Activated naive CD4-positive, alpha-beta T cell treated with anti-CD3 and anti-CD28 coated beads, Interleukin-2, amount 10 ng/mL, durations not matched to agents 7 days and 5 days (primary cell): ENCODE results near the gene LPGAT1.
A peak's percentile ranks its signal among the peaks of the same experiment; 100 is the strongest.
"Not testable (repeated sequence)": the region's sequence is repeated elsewhere in the genome, so short reads cannot be mapped to it uniquely, and the experiment has no call there.

Source experiments
- CTCF ChIA-PET: fragments of 350-600 bp; sonication (Branson Sonifier 250); formaldehyde crosslinking; loops from one replicate; lab custom pipeline; 2021; ENCODE audit warnings: antibody characterized with exemption; lab: Charles Lee
- DNase-seq: peaks from one replicate; pipeline ENCODE4 v3.0.0-alpha.2; 2020
- H3K27ac Mint-ChIP-seq: one replicate; pipeline ENCODE4 v1.8.0; 2021; ENCODE audit warnings: mild to moderate bottlenecking, moderate library complexity, mixed read lengths
- H3K27me3 Mint-ChIP-seq: one replicate; pipeline ENCODE4 v1.8.0; 2021; ENCODE audit warnings: mild to moderate bottlenecking, mixed read lengths
- H3K36me3 Mint-ChIP-seq: one replicate; pipeline ENCODE4 v1.8.0; 2021; ENCODE audit warnings: mixed read lengths
- H3K4me1 Mint-ChIP-seq: one replicate; pipeline ENCODE4 v1.8.0; 2021; ENCODE audit warnings: mixed read lengths
- H3K4me3 Mint-ChIP-seq: one replicate; pipeline ENCODE4 v1.8.0; 2021; ENCODE audit warnings: mild to moderate bottlenecking, moderate library complexity, mixed read lengths
- H3K9me3 Mint-ChIP-seq: one replicate; pipeline ENCODE4 v1.8.0; 2021; ENCODE audit warnings: mixed read lengths

Gene LPGAT1

GRCh38 chr1:211830328-211831142 is at the start of gene LPGAT1:
TSS of gene LPGAT1 (minus strand) at chr1:211830763. CDS start at chr1:211829296, 1,467 bp downstream.
- peaks cover 76% of the 10 kb centered on the region for H3K4me1 Mint-ChIP-seq
- peak; percentile 78 for DNase-seq

GRCh38 chr1:211879475-211879874 is 48.9 kb upstream of the LPGAT1 start:
- Mint-ChIP-seq H3K36me3 (no peaks in the 10 kb centered on the region), H3K27me3 (peaks cover 21% of the 10 kb centered on the region), H3K4me3 (no peak overlapping the region), H3K4me1 (peaks cover 10% of the 10 kb centered on the region), H3K27ac (no peak overlapping the region), H3K9me3 (no peaks in the 10 kb centered on the region)
- CTCF ChIA-PET: no interaction called here
- DNase-seq: no peak

More at GRCh38 chr1:211830328-211831142, at the start of gene LPGAT1:
- Mint-ChIP-seq H3K9me3 (no peaks in the 10 kb centered on the region), H3K4me3 (peak within 1 kb of the TSS; percentile 96), H3K27me3 (no peaks in the 10 kb centered on the region), H3K36me3 (peaks cover 30% of the 10 kb centered on the region), H3K27ac (peak within 1 kb of the TSS; percentile 90)
- CTCF ChIA-PET: interaction anchor here (3.9 kb wide), 1 partner anchor 132 kb away, joined by 19 read pairs; no protein-coding TSS in a partner anchor

- H3K4me1 Mint-ChIP-seq: no peaks in the 10 kb centered on the region
- peaks cover 27% of the 10 kb centered on the region for H3K27me3 Mint-ChIP-seq
Measured at GRCh38 chr1:211876851-211877590, 46.5 kb upstream of the LPGAT1 start.

GRCh38 chr1:211875541-211875940 is 45.0 kb upstream of the LPGAT1 start:
- no peaks in the 10 kb centered on the region for H3K36me3 Mint-ChIP-seq
- CTCF ChIA-PET: no interaction called here
- no peak overlapping the region for H3K27ac Mint-ChIP-seq
- H3K9me3 Mint-ChIP-seq: peaks cover 2% of the 10 kb centered on the region
- no peak overlapping the region for H3K4me3 Mint-ChIP-seq
- H3K27me3 Mint-ChIP-seq: peaks cover 27% of the 10 kb centered on the region
- no peaks in the 10 kb centered on the region for H3K4me1 Mint-ChIP-seq
- DNase-seq: no peak

More at GRCh38 chr1:211876851-211877590, 46.5 kb upstream of the LPGAT1 start:
- Mint-ChIP-seq H3K4me3 (no peak overlapping the region), H3K9me3 (peaks cover 2% of the 10 kb centered on the region), H3K36me3 (no peaks in the 10 kb centered on the region), H3K27ac (no peak overlapping the region)
- CTCF ChIA-PET: no interaction called here
- DNase-seq: no peak

- H3K36me3 Mint-ChIP-seq: no peaks in the 10 kb centered on the region
- CTCF ChIA-PET: no interaction called here
- H3K27ac Mint-ChIP-seq: no peak overlapping the region
Measured at GRCh38 chr1:211874521-211875347, 44.2 kb upstream of the LPGAT1 start.

GRCh38 chr1:211873731-211874130 is 43.2 kb upstream of the LPGAT1 start:
- H3K9me3 Mint-ChIP-seq, H3K27ac Mint-ChIP-seq, DNase-seq, H3K36me3 Mint-ChIP-seq, CTCF ChIA-PET, H3K4me3 Mint-ChIP-seq, H3K4me1 Mint-ChIP-seq: not testable (repeated sequence)
- peaks cover 33% of the 10 kb centered on the region for H3K27me3 Mint-ChIP-seq

More at GRCh38 chr1:211874521-211875347, 44.2 kb upstream of the LPGAT1 start:
- Mint-ChIP-seq H3K27me3 (peaks cover 29% of the 10 kb centered on the region), H3K4me1 (no peaks in the 10 kb centered on the region), H3K9me3 (peaks cover 2% of the 10 kb centered on the region), H3K4me3 (no peak overlapping the region)
- no peak for DNase-seq

- Mint-ChIP-seq H3K4me3 (no peak overlapping the region), H3K27ac (no peak overlapping the region), H3K36me3 (peaks cover 7% of the 10 kb centered on the region), H3K9me3 (peaks cover 19% of the 10 kb centered on the region), H3K4me1 (no peaks in the 10 kb centered on the region), H3K27me3 (peaks cover 47% of the 10 kb centered on the region)
- no peak for DNase-seq
- CTCF ChIA-PET: no interaction called here
Measured at GRCh38 chr1:211870156-211870555, 39.6 kb upstream of the LPGAT1 start.

- Mint-ChIP-seq H3K9me3 (peaks cover 22% of the 10 kb centered on the region), H3K4me1 (peaks cover 10% of the 10 kb centered on the region), H3K36me3 (peaks cover 8% of the 10 kb centered on the region), H3K4me3 (no peak overlapping the region), H3K27me3 (peaks cover 51% of the 10 kb centered on the region), H3K27ac (no peak overlapping the region)
- no peak for DNase-seq
- CTCF ChIA-PET: no interaction called here
Measured at GRCh38 chr1:211865180-211865579, 34.6 kb upstream of the LPGAT1 start.

- H3K27me3 Mint-ChIP-seq: peaks cover 32% of the 10 kb centered on the region
- peaks cover 1% of the 10 kb centered on the region for H3K36me3 Mint-ChIP-seq
- H3K27ac Mint-ChIP-seq: no peak overlapping the region
- CTCF ChIA-PET: no interaction called here
- peaks cover 10% of the 10 kb centered on the region for H3K4me1 Mint-ChIP-seq
- H3K4me3 Mint-ChIP-seq: no peak overlapping the region
- H3K9me3 Mint-ChIP-seq: peaks cover 26% of the 10 kb centered on the region
- no peak for DNase-seq
Measured at GRCh38 chr1:211859405-211859804, 28.8 kb upstream of the LPGAT1 start.

- peaks cover 20% of the 10 kb centered on the region for H3K27me3 Mint-ChIP-seq
- CTCF ChIA-PET: interaction anchor here (1.2 kb wide), 1 partner anchor 8 kb away, joined by 3 read pairs; no protein-coding TSS in a partner anchor
- no peaks in the 10 kb centered on the region for H3K36me3 Mint-ChIP-seq
- H3K4me1 Mint-ChIP-seq: no peaks in the 10 kb centered on the region
- no peak for DNase-seq
- H3K9me3 Mint-ChIP-seq: peaks cover 6% of the 10 kb centered on the region
- H3K4me3 Mint-ChIP-seq: no peak overlapping the region
- H3K27ac Mint-ChIP-seq: no peak overlapping the region
Measured at GRCh38 chr1:211851174-211851573, 20.6 kb upstream of the LPGAT1 start.

- no peak overlapping the region for H3K4me3 Mint-ChIP-seq
- CTCF ChIA-PET: interaction anchor here (0.8 to 1.2 kb wide), 4 partner anchors 8 to 163 kb away, joined by 3 to 4 read pairs (median 4); no protein-coding TSS in a partner anchor
- H3K27ac Mint-ChIP-seq: peak overlapping the region; percentile 87
Measured at GRCh38 chr1:211843507-211844298, 13.1 kb upstream of the LPGAT1 start.

GRCh38 chr1:211843018-211843417 is 12.5 kb upstream of the LPGAT1 start:
- no peak for DNase-seq
- H3K27me3 Mint-ChIP-seq: peaks cover 4% of the 10 kb centered on the region
- peak overlapping the region; percentile 87 for H3K27ac Mint-ChIP-seq
- peaks cover 37% of the 10 kb centered on the region for H3K4me1 Mint-ChIP-seq
- CTCF ChIA-PET: interaction anchor here (0.7 to 1.2 kb wide), 4 partner anchors 9 to 162 kb away, joined by 3 to 4 read pairs (median 4); no protein-coding TSS in a partner anchor
- no peak overlapping the region for H3K4me3 Mint-ChIP-seq
- peaks cover 3% of the 10 kb centered on the region for H3K36me3 Mint-ChIP-seq
- H3K9me3 Mint-ChIP-seq: peaks cover 6% of the 10 kb centered on the region

More at GRCh38 chr1:211843507-211844298, 13.1 kb upstream of the LPGAT1 start:
- Mint-ChIP-seq H3K4me1 (peaks cover 37% of the 10 kb centered on the region), H3K27me3 (no peaks in the 10 kb centered on the region), H3K9me3 (peaks cover 9% of the 10 kb centered on the region), H3K36me3 (peaks cover 3% of the 10 kb centered on the region)
- no peak for DNase-seq

- Mint-ChIP-seq H3K9me3 (peaks cover 6% of the 10 kb centered on the region), H3K4me3 (no peak overlapping the region), H3K27me3 (peaks cover 4% of the 10 kb centered on the region), H3K27ac (peak overlapping the region; percentile 87), H3K4me1 (peaks cover 37% of the 10 kb centered on the region), H3K36me3 (peaks cover 3% of the 10 kb centered on the region)
- CTCF ChIA-PET: interaction anchor here (0.7 to 1.2 kb wide), 4 partner anchors 9 to 162 kb away, joined by 3 to 4 read pairs (median 4); no protein-coding TSS in a partner anchor
- no peak for DNase-seq
Measured at GRCh38 chr1:211842518-211842917, 12.0 kb upstream of the LPGAT1 start.
